GM23338 (cell line): ENCODE results near the gene CMBL.

Source experiments
- CTCF ChIP-seq, 2 experiments: fragments of 200-600 bp in 1 of 2; sonication (generic) in 1 of 2; conservative IDR thresholded peaks; 2 replicates each; pipeline versions ENCODE4 v1.5.1 to v1.6.1; 2016 to 2017; ENCODE audit warnings: antibody characterized with exemption in 2 of 2, low read depth in 2 of 2, mild to moderate bottlenecking in 2 of 2, moderate library complexity in 1 of 2
- EZH2phosphoT487 ChIP-seq: fragments of 200-600 bp; sonication (generic); IDR thresholded peaks from one replicate; pipeline ENCODE4 v1.8.1; 2018; ENCODE audit warnings: antibody characterized with exemption; ENCODE audit not compliant: unreplicated experiment
- JUNB ChIP-seq: IDR thresholded peaks from one replicate; pipeline ENCODE4 v1.6.1; 2016; ENCODE audit warnings: antibody characterized with exemption; ENCODE audit not compliant: unreplicated experiment
- POLR2AphosphoS5 ChIP-seq: IDR thresholded peaks from 2 replicates; pipeline ENCODE4 v1.6.1; 2016; ENCODE audit warnings: antibody characterized with exemption, low read depth

- TF ChIP-seq CTCF (conservative IDR thresholded peaks at IDR 0.05; ENCODE audit: low read depth in 2 of 2): no peak
- TF ChIP-seq JUNB: no peak
- no peak for TF ChIP-seq EZH2phosphoT487
- no peak for TF ChIP-seq POLR2AphosphoS5
These were observed 4.5 kb downstream of the CMBL start for GRCh38 chr5:10303201-10303600.
